HCT116 (cell line): ENCODE results near the gene HDAC7.

ENCODE experiments used
- CEBPB ChIP-seq: IDR thresholded peaks from 2 replicates; pipeline ENCODE4 v1.6.1; 2012; ENCODE audit warnings: low read depth
- ELF1 ChIP-seq: IDR thresholded peaks from 2 replicates; pipeline ENCODE4 v1.6.1; 2012; ENCODE audit warnings: low read depth, borderline replicate concordance
- EZH2phosphoT487 ChIP-seq: fragments of 200-600 bp; IDR thresholded peaks from 2 replicates; pipeline ENCODE4 v1.6.1; 2018; ENCODE audit warnings: antibody characterized with exemption, borderline replicate concordance
- POLR2A ChIP-seq: IDR thresholded peaks from 2 replicates; pipeline ENCODE4 v1.7.0; 2011; ENCODE audit warnings: borderline replicate concordance; ENCODE audit not compliant: insufficient read depth, insufficient read length; ENCODE audit errors: extremely low read depth
- POLR2AphosphoS5 ChIP-seq: IDR thresholded peaks from 2 replicates; pipeline ENCODE4 v1.6.1; 2011; ENCODE audit warnings: mild to moderate bottlenecking, low read depth, low read length, moderate library complexity
- ZFX ChIP-seq: fragments of 450-650 bp; IDR thresholded peaks from 2 replicates; pipeline ENCODE4 v1.6.1; 2017
- ZNF274 ChIP-seq: fragments of 200-500 bp; sonication (Bioruptor generic); IDR thresholded peaks from 2 replicates; pipeline ENCODE4 v1.6.1; 2014; ENCODE audit warnings: mild to moderate bottlenecking, low read depth, low read length, inconsistent platforms
- TF ChIP-seq, protein P1 (sequence below), 3 experiments: fragments of 200-600 bp in 1 of 3; sonication (generic) in 1 of 3; IDR thresholded peaks in 2 of 3; conservative IDR thresholded peaks in 1 of 3; 2 replicates each; pipeline ENCODE4 v1.5.1; 2012 to 2017; ENCODE audit warnings: low read depth in 2 of 3, low read length in 2 of 3, antibody characterized with exemption in 1 of 3, borderline replicate concordance in 1 of 3, control low read depth in 1 of 3, mild to moderate bottlenecking in 1 of 3, mixed read lengths in 1 of 3, mixed run types in 1 of 3, moderate library complexity in 1 of 3; ENCODE audit not compliant: insufficient read depth in 1 of 3
- TF ChIP-seq, protein P2 (sequence below): IDR thresholded peaks from 2 replicates; pipeline ENCODE4 v1.6.1; 2012
- TF ChIP-seq, protein P3 (sequence below): IDR thresholded peaks from 2 replicates; pipeline ENCODE4 v1.6.1; 2012
- TF ChIP-seq, protein P4 (sequence below): IDR thresholded peaks from 2 replicates; pipeline ENCODE4 v1.6.1; 2011; ENCODE audit warnings: mild to moderate bottlenecking, low read length, moderate library complexity; ENCODE audit not compliant: insufficient replicate concordance; ENCODE audit errors: extremely low read depth

DNA sequence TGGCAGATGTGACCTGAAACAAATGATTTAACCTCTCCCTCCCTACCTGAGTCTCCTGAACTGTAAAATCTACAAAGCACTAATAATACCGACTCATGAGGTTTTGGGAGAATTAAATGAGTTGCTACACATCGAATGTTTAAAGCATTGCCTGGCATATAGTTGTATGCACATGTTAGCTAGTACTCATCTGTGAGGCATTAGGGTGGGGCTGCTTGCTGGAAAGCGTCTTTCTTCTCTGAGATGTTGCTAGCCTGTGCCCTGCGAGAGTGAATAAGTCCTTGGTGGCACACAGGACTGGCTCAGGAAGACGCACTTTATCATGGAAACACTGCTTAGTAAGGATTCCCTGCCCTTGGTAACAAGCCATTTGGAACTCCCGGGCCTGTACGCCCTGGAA, 67.2 kb downstream of the HDAC7 start:
- TF ChIP-seq, protein P1, sequence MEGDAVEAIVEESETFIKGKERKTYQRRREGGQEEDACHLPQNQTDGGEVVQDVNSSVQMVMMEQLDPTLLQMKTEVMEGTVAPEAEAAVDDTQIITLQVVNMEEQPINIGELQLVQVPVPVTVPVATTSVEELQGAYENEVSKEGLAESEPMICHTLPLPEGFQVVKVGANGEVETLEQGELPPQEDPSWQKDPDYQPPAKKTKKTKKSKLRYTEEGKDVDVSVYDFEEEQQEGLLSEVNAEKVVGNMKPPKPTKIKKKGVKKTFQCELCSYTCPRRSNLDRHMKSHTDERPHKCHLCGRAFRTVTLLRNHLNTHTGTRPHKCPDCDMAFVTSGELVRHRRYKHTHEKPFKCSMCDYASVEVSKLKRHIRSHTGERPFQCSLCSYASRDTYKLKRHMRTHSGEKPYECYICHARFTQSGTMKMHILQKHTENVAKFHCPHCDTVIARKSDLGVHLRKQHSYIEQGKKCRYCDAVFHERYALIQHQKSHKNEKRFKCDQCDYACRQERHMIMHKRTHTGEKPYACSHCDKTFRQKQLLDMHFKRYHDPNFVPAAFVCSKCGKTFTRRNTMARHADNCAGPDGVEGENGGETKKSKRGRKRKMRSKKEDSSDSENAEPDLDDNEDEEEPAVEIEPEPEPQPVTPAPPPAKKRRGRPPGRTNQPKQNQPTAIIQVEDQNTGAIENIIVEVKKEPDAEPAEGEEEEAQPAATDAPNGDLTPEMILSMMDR (IDR thresholded peaks at IDR 0.05 in 2 of 3, conservative IDR thresholded peaks at IDR 0.05 in 1 of 3; ENCODE audit: borderline replicate concordance in 1 of 3, insufficient read depth in 1 of 3, low read depth in 2 of 3, low read length in 2 of 3): no peak
- TF ChIP-seq EZH2phosphoT487: no peak
- no peak for TF ChIP-seq ELF1
- TF ChIP-seq, protein P2, sequence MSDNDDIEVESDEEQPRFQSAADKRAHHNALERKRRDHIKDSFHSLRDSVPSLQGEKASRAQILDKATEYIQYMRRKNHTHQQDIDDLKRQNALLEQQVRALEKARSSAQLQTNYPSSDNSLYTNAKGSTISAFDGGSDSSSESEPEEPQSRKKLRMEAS: no peak
- TF ChIP-seq ZFX: no peak
- TF ChIP-seq POLR2AphosphoS5: no peak
- no peak for TF ChIP-seq POLR2A
- TF ChIP-seq, protein P3, sequence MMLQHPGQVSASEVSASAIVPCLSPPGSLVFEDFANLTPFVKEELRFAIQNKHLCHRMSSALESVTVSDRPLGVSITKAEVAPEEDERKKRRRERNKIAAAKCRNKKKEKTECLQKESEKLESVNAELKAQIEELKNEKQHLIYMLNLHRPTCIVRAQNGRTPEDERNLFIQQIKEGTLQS: no peak
- TF ChIP-seq, protein P4, sequence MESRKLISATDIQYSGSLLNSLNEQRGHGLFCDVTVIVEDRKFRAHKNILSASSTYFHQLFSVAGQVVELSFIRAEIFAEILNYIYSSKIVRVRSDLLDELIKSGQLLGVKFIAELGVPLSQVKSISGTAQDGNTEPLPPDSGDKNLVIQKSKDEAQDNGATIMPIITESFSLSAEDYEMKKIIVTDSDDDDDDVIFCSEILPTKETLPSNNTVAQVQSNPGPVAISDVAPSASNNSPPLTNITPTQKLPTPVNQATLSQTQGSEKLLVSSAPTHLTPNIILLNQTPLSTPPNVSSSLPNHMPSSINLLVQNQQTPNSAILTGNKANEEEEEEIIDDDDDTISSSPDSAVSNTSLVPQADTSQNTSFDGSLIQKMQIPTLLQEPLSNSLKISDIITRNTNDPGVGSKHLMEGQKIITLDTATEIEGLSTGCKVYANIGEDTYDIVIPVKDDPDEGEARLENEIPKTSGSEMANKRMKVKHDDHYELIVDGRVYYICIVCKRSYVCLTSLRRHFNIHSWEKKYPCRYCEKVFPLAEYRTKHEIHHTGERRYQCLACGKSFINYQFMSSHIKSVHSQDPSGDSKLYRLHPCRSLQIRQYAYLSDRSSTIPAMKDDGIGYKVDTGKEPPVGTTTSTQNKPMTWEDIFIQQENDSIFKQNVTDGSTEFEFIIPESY: no peak
- TF ChIP-seq CEBPB: no peak
- no peak for TF ChIP-seq ZNF274
